Esophagus squamous epithelium (tissue), 5 donors: ENCODE data around the gene SRRM4. TPM values are rescaled to one million over a fixed set of nuclear protein-coding genes. Genes with fewer than 3 reads are reported as not detected.

ENCODE experiments used
- DNase-seq: peaks from one replicate; lab custom pipeline; 2025; lab: John Stamatoyannopoulos, UW
- H3K27ac ChIP-seq, 4 donors: fragments of 200-600 bp; sonication (generic); one replicate each; pipeline ENCODE4 v1.5.1; 2016 to 2019; ENCODE audit warnings: mild to moderate bottlenecking in 1 of 4
- H3K27me3 ChIP-seq, 4 donors: fragments of 200-600 bp; sonication (generic); 1 replicate in 3 of 4; 2 replicates in 1 of 4; pipeline versions ENCODE4 v1.5.1 to v1.6.0; 2017 to 2021; ENCODE audit warnings: antibody characterized with exemption in 1 of 4
- H3K36me3 ChIP-seq, 3 donors: fragments of 200-600 bp; sonication (generic); one replicate each; pipeline ENCODE4 v1.5.1; 2016 to 2019
- H3K4me1 ChIP-seq, 3 donors: fragments of 200-600 bp; sonication (generic); one replicate each; pipeline ENCODE4 v1.5.1; 2017 to 2019
- H3K4me3 ChIP-seq, 4 donors: fragments of 200-600 bp; sonication (generic); 1 replicate in 3 of 4; 2 replicates in 1 of 4; pipeline ENCODE4 v1.5.1; 2016 to 2019; ENCODE audit warnings: mild to moderate bottlenecking in 2 of 4, moderate library complexity in 1 of 4
- H3K9me3 ChIP-seq, 3 donors: fragments of 200-600 bp; sonication (generic); one replicate each; pipeline ENCODE4 v1.5.1; 2016 to 2019
- CTCF ChIP-seq, 6 experiments: fragments of 450-650 bp in 4 of 6; fragments of 200-600 bp in 2 of 6; sonication (generic) in 2 of 6; IDR thresholded peaks; one replicate each; pipeline ENCODE4 v1.5.1; 2016 to 2019; ENCODE audit warnings: antibody characterized with exemption in 6 of 6, mild to moderate bottlenecking in 4 of 6, moderate library complexity in 4 of 6
- POLR2A ChIP-seq, 4 donors: fragments of 450-650 bp; IDR thresholded peaks; one replicate each; pipeline ENCODE4 v1.6.1; 2017; ENCODE audit warnings: antibody characterized with exemption in 4 of 4, mild to moderate bottlenecking in 4 of 4, moderate library complexity in 3 of 4
- WGBS, 2 donors: methylation state at CpG; one replicate each; pipeline ENCODE4 v1.1.5; 2018; 5-methylcytosine and 5-hydroxymethylcytosine counted together
- intact Hi-C: fragments of 100-400 bp; cut with DNase I; formaldehyde crosslinking; loops from one replicate; pipeline ENCODE4 v1.15.0; 2022
- total RNA-seq, 4 donors: library from RNA; depleted of rRNA; stranded (reverse); fragments of >200 nt; gene quantifications; one replicate each; pipeline ENCODE4 v1.1.0, GENCODE V29; 2016
- donor health status: DM: yes; HTN: yes; CAD: no.

Gene SRRM4
- total RNA-seq, 4 donors from 2014 or later: not detected

GRCh38 chr12:119139448-119139847, 158.1 kb downstream of the SRRM4 start:
- Histone ChIP-seq H3K27ac (no peak overlapping the region), H3K9me3 (no peaks in the 10 kb centered on the region), H3K4me3 (no peak overlapping the region), H3K27me3 (no peaks in the 10 kb centered on the region), H3K4me1 (no peaks in the 10 kb centered on the region), H3K36me3 (no peaks in the 10 kb centered on the region)
- no peak for DNase-seq
- no peak for TF ChIP-seq POLR2A (IDR thresholded peaks at IDR 0.05)
- no peak for TF ChIP-seq CTCF (IDR thresholded peaks at IDR 0.05)
- intact Hi-C loops: no loop called here
- 66 to 80% methylated on average over 2 of the region's 2 CpGs for WGBS, 2 donors

GRCh38 chr12:119145367-119145766, 164.0 kb downstream of the SRRM4 start:
- no peak for DNase-seq
- Histone ChIP-seq H3K36me3 (no peaks in the 10 kb centered on the region), H3K4me3 (no peak overlapping the region), H3K4me1 (no peaks in the 10 kb centered on the region), H3K27me3 (peaks cover 0 to 4% (median 0%) of the 10 kb centered on the region in 4 donors), H3K27ac (no peak overlapping the region), H3K9me3 (no peaks in the 10 kb centered on the region)
- WGBS, 2 donors: 46 to 56% methylated on average over 4 to 9 of the region's 13 CpGs
- TF ChIP-seq POLR2A (IDR thresholded peaks at IDR 0.05) (no peak), CTCF (IDR thresholded peaks at IDR 0.05) (no peak)
- intact Hi-C loops: no loop called here

GRCh38 chr12:119147847-119148448, 166.6 kb downstream of the SRRM4 start:
- TF ChIP-seq POLR2A (IDR thresholded peaks at IDR 0.05) (no peak), CTCF (IDR thresholded peaks at IDR 0.05) (no peak)
- Histone ChIP-seq H3K9me3 (peaks cover 0 to 10% (median 8%) of the 10 kb centered on the region in 3 donors), H3K27ac (no peak overlapping the region), H3K4me3 (no peak overlapping the region), H3K27me3 (peaks cover 0 to 4% (median 0%) of the 10 kb centered on the region in 4 donors), H3K4me1 (no peaks in the 10 kb centered on the region), H3K36me3 (no peaks in the 10 kb centered on the region)
- no peak for DNase-seq
- 47 to 69% methylated on average over 2 of the region's 2 CpGs for WGBS, 2 donors
- intact Hi-C loops: no loop called here

- Histone ChIP-seq H3K4me1 (peaks cover 0 to 7% (median 0%) of the 10 kb centered on the region in 3 donors), H3K4me3 (no peak overlapping the region), H3K9me3 (peaks cover 0 to 10% (median 8%) of the 10 kb centered on the region in 3 donors), H3K36me3 (no peaks in the 10 kb centered on the region), H3K27me3 (peaks cover 0 to 15% (median 0%) of the 10 kb centered on the region in 4 donors), H3K27ac (no peak overlapping the region)
- intact Hi-C loops: no loop called here
- no peak for DNase-seq
- TF ChIP-seq POLR2A (IDR thresholded peaks at IDR 0.05): no peak
- no peak for TF ChIP-seq CTCF (IDR thresholded peaks at IDR 0.05)
- 77 to 79% methylated on average over 7 of the region's 7 CpGs for WGBS, 2 donors
These were observed 167.9 kb downstream of the SRRM4 start for GRCh38 chr12:119149270-119149669.

- H3K4me3 ChIP-seq: no peak overlapping the region
- peaks cover 0 to 10% (median 8%) of the 10 kb centered on the region in 3 donors for H3K9me3 ChIP-seq
- no peak for TF ChIP-seq CTCF (IDR thresholded peaks at IDR 0.05)
- TF ChIP-seq POLR2A (IDR thresholded peaks at IDR 0.05): no peak
- H3K27me3 ChIP-seq: peaks cover 0 to 11% (median 0%) of the 10 kb centered on the region in 4 donors
- no peaks in the 10 kb centered on the region for H3K36me3 ChIP-seq
- intact Hi-C loops: no loop called here
- no peak for DNase-seq
- H3K27ac ChIP-seq: no peak overlapping the region
- peaks cover 0 to 7% (median 0%) of the 10 kb centered on the region in 3 donors for H3K4me1 ChIP-seq
- 82% methylated on average over 1 of the region's 1 CpG; no CpG with 5 or more reads in 1 of the 2 donors for WGBS, 2 donors
These were observed 170.2 kb downstream of the SRRM4 start for GRCh38 chr12:119151445-119152026.
